Endothelial cell of umbilical vein (primary cell): Measurements from ENCODE around the gene NUPR1. TPM values are rescaled to one million over a fixed set of nuclear protein-coding genes. Genes with fewer than 3 reads are reported as not detected.

Experiments
- BruUV-seq: library from RNA; stranded (reverse); fragments of 400-500 nt; replicated peaks from 2 replicates; lab custom pipeline; 2021; lab: Mats Ljungman, UMichigan
- CTCF ChIA-PET: fragments of 300-600, 350-600 bp; sonication (Branson Sonifier 250); formaldehyde crosslinking; loops from one replicate; lab custom pipeline; 2021; ENCODE audit warnings: antibody characterized with exemption, inconsistent platforms; lab: Charles Lee
- POLR2A ChIA-PET: fragments of 300-600, 350-600 bp; sonication (Branson Sonifier 250); formaldehyde crosslinking; loops from one replicate; lab custom pipeline; 2021; ENCODE audit warnings: antibody characterized with exemption, inconsistent platforms; lab: Charles Lee
- DNase-seq: peaks from one replicate; pipeline ENCODE4 v3.0.0-alpha.2; 2011; ENCODE audit warnings: low read depth, low spot score
- FAIRE-seq: peaks from 2 replicates; lab custom pipeline; 2011; peaks lifted over from hg19 to GRCh38; lab: Jason Lieb, UNC
- H2AFZ ChIP-seq: 2 replicates; pipeline ENCODE4 v1.6.0; 2012; ENCODE audit warnings: low read depth, low read length, control low read depth, inconsistent platforms
- H3K27ac ChIP-seq: 2 replicates; pipeline ENCODE4 v1.5.1; 2011; ENCODE audit warnings: low read depth, mild to moderate bottlenecking, control low read depth, low read length, moderate library complexity; ENCODE audit not compliant: insufficient read depth
- H3K27me3 ChIP-seq, 2 experiments: 2 replicates each; pipeline versions ENCODE4 v1.6.0 to v1.6.1; 2011; ENCODE audit warnings: low read length in 2 of 2, mixed read lengths in 1 of 2; ENCODE audit not compliant: control insufficient read depth in 2 of 2, insufficient read depth in 2 of 2
- H3K36me3 ChIP-seq, 2 experiments: 2 replicates in 1 of 2; 3 replicates in 1 of 2; pipeline ENCODE4 v1.5.1; 2011; ENCODE audit warnings: low read length in 2 of 2, mild to moderate bottlenecking in 1 of 2, moderate library complexity in 1 of 2; ENCODE audit not compliant: control insufficient read depth in 2 of 2, insufficient read depth in 2 of 2; ENCODE audit errors: extremely low read depth in 1 of 2
- H3K4me1 ChIP-seq: 3 replicates; pipeline ENCODE4 v1.5.1; 2011; ENCODE audit warnings: mild to moderate bottlenecking, low read length; ENCODE audit not compliant: control insufficient read depth, insufficient read depth; ENCODE audit errors: extremely low read depth
- H3K4me2 ChIP-seq: 2 replicates; pipeline ENCODE4 v1.6.1; 2011; ENCODE audit warnings: low read length, control low read depth, mixed read lengths; ENCODE audit not compliant: insufficient read depth
- H3K4me3 ChIP-seq, 3 experiments: fragments of 200-600 bp in 1 of 3; sonication (generic), shearing (Covaris generic) in 1 of 3; replicated peaks in 1 of 3; 2 replicates each; pipeline ENCODE4 v1.5.1; 2011 to 2016; ENCODE audit warnings: control low read depth in 3 of 3, low read length in 3 of 3, mild to moderate bottlenecking in 2 of 3, inconsistent platforms in 1 of 3, low read depth in 1 of 3, moderate library complexity in 1 of 3; ENCODE audit not compliant: insufficient read depth in 1 of 3
- H3K79me2 ChIP-seq: 2 replicates; pipeline ENCODE4 v1.6.0; 2012; ENCODE audit warnings: low read length, inconsistent platforms; ENCODE audit not compliant: control insufficient read depth, insufficient read depth
- H3K9ac ChIP-seq: replicated peaks from 2 replicates; pipeline ENCODE3; 2011; ENCODE audit warnings: low read length, control low read depth; ENCODE audit not compliant: insufficient read depth; ENCODE audit errors: extremely low read depth
- H3K9me1 ChIP-seq: replicated peaks from 3 replicates; pipeline ENCODE4 v1.6.0; 2011; ENCODE audit warnings: mild to moderate bottlenecking, low read length; ENCODE audit not compliant: control insufficient read depth, insufficient read depth; ENCODE audit errors: extremely low read depth
- H3K9me3 ChIP-seq: replicated peaks from 2 replicates; pipeline ENCODE4 v1.5.1; 2012; ENCODE audit warnings: low read length, inconsistent platforms; ENCODE audit not compliant: control insufficient read depth, insufficient read depth
- H4K20me1 ChIP-seq: replicated peaks from 2 replicates; pipeline ENCODE3; 2011; ENCODE audit warnings: mild to moderate bottlenecking, low read length; ENCODE audit not compliant: control insufficient read depth, insufficient read depth; ENCODE audit errors: extremely low read depth
- EZH2 ChIP-seq: IDR thresholded peaks from 2 replicates; pipeline ENCODE4 v1.6.1; 2012; ENCODE audit warnings: borderline replicate concordance, low read depth, mild to moderate bottlenecking, moderate library complexity, low read length, inconsistent platforms; ENCODE audit not compliant: severe bottlenecking
- FOS ChIP-seq: IDR thresholded peaks from 2 replicates; pipeline ENCODE4 v1.6.1; 2011; ENCODE audit warnings: mild to moderate bottlenecking, low read length, moderate library complexity, borderline replicate concordance; ENCODE audit not compliant: insufficient read depth
- GATA2 ChIP-seq: IDR thresholded peaks from 2 replicates; pipeline ENCODE4 v1.7.0; 2011; ENCODE audit warnings: low read depth, mild to moderate bottlenecking, moderate library complexity, mixed read lengths, low read length; ENCODE audit not compliant: insufficient read length, insufficient read depth
- JUN ChIP-seq: IDR thresholded peaks from 2 replicates; pipeline ENCODE4 v1.6.1; 2011; ENCODE audit warnings: borderline replicate concordance, low read depth; ENCODE audit not compliant: insufficient read length, insufficient read depth
- MYC ChIP-seq: IDR thresholded peaks from one replicate; pipeline ENCODE4 v1.6.1; 2011; ENCODE audit warnings: mild to moderate bottlenecking, low read depth, low read length
- POLR2A ChIP-seq: IDR thresholded peaks from 2 replicates; pipeline ENCODE4 v1.6.1; 2012; ENCODE audit warnings: low read depth, mild to moderate bottlenecking, control low read depth, low read length
- POLR2AphosphoS5 ChIP-seq: IDR thresholded peaks from 2 replicates; pipeline ENCODE4 v1.6.1; 2012; ENCODE audit warnings: low read depth, mild to moderate bottlenecking, control low read depth, low read length, moderate library complexity; ENCODE audit not compliant: insufficient read depth
- dilution Hi-C: fragments of 300-500 bp; cut with MboI; formaldehyde crosslinking; loops from one replicate; pipeline ENCODE4 v1.15.0; 2019; ENCODE audit warnings: low sequenced_read_pairs; ENCODE audit not compliant: extremely low pct_ligation_motif_present
- intact Hi-C: fragments of 100-400 bp; cut with micrococcal nuclease; formaldehyde crosslinking; loops from one replicate; pipeline ENCODE4 v1.10.0; 2022
- polyA plus RNA-seq, 4 experiments: library from polyadenylated mRNA; depleted of rRNA in 3 of 4; stranded (reverse) in 3 of 4; unstranded in 1 of 4; fragments of >200 nt; gene quantifications; 2 replicates each; pipeline versions ENCODE4 v1.2.1 to v1.2.3, GENCODE V29; 2011 to 2012; ENCODE audit warnings: missing spikeins in 1 of 4
- total RNA-seq: library from RNA; stranded (reverse); gene quantifications from 2 replicates; pipeline ENCODE4 v1.2.3, GENCODE V29; 2021
- TF ChIP-seq, protein P1 (sequence below), 2 donors: IDR thresholded peaks; 1 replicate in 1 of 2; 2 replicates in 1 of 2; pipeline ENCODE4 v1.5.1; 2011; ENCODE audit warnings: low read length in 2 of 2, mild to moderate bottlenecking in 2 of 2, moderate library complexity in 2 of 2, control low read depth in 1 of 2, inconsistent platforms in 1 of 2, low read depth in 1 of 2; ENCODE audit not compliant: insufficient read depth in 1 of 2; ENCODE audit errors: extremely low read depth in 1 of 2
- TF ChIP-seq, protein P2 (sequence below): IDR thresholded peaks from 2 replicates; pipeline ENCODE4 v1.6.1; 2011; ENCODE audit not compliant: insufficient read depth, insufficient read length

Gene NUPR1
- total and polyA plus RNA-seq, 2 donors (not counting 3 experiments of a cell fraction or from before 2014, with no cell fraction given), result 1.8 to 4.9 TPM

DNA sequence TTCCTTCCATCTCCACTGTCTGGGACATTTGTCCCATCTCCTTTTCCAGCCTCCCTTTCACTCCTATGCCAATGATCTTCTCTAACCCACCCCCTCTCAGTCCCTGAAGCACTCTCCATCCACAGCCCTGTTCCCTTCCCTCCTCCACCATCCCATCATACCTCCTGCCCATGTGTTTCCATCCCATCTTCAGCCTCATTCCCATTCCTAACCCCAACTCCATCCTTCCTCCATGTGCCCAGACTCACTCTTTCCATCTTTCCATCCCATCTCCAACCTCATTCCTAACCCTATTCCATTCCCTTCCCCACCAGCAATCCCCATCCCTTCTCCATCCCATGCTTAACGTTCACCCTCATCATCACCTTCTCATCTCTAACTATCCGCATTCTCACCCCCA is 36.5 kb downstream of the NUPR1 start:
- H3K9ac ChIP-seq, result no peak overlapping the region
- H3K4me3 ChIP-seq, result no peak overlapping the region
- no peaks in the 10 kb centered on the region for H3K36me3 ChIP-seq
- no TSS peak for BruUV-seq
- CTCF ChIA-PET, result no interaction called here
- no peaks in the 10 kb centered on the region for H3K9me1 ChIP-seq
- H4K20me1 ChIP-seq, result no peaks in the 10 kb centered on the region
- TF ChIP-seq, protein P1, sequence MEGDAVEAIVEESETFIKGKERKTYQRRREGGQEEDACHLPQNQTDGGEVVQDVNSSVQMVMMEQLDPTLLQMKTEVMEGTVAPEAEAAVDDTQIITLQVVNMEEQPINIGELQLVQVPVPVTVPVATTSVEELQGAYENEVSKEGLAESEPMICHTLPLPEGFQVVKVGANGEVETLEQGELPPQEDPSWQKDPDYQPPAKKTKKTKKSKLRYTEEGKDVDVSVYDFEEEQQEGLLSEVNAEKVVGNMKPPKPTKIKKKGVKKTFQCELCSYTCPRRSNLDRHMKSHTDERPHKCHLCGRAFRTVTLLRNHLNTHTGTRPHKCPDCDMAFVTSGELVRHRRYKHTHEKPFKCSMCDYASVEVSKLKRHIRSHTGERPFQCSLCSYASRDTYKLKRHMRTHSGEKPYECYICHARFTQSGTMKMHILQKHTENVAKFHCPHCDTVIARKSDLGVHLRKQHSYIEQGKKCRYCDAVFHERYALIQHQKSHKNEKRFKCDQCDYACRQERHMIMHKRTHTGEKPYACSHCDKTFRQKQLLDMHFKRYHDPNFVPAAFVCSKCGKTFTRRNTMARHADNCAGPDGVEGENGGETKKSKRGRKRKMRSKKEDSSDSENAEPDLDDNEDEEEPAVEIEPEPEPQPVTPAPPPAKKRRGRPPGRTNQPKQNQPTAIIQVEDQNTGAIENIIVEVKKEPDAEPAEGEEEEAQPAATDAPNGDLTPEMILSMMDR (IDR thresholded peaks at IDR 0.05; ENCODE audit: extremely low read depth in 1 of 2, insufficient read depth in 1 of 2, low read depth in 1 of 2, low read length in 2 of 2), result no peak
- TF ChIP-seq POLR2A (no peak), POLR2AphosphoS5 (no peak), EZH2 (no peak), JUN (no peak), FOS (no peak), MYC (no peak), GATA2 (no peak)
- TF ChIP-seq, protein P2, sequence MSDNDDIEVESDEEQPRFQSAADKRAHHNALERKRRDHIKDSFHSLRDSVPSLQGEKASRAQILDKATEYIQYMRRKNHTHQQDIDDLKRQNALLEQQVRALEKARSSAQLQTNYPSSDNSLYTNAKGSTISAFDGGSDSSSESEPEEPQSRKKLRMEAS, result no peak
- H3K4me2 ChIP-seq, result no peak overlapping the region
- DNase-seq, result no peak
- H3K9me3 ChIP-seq, result no peaks in the 10 kb centered on the region
- H3K4me1 ChIP-seq, result no peaks in the 10 kb centered on the region
- H3K79me2 ChIP-seq, result no peaks in the 10 kb centered on the region
- POLR2A ChIA-PET, result no interaction called here
- dilution Hi-C loops (no loop called here), intact Hi-C loops (no loop called here)
- H3K27ac ChIP-seq, result no peak overlapping the region
- H2AFZ ChIP-seq, result no peak overlapping the region
- H3K27me3 ChIP-seq, result no peaks in the 10 kb centered on the region
- FAIRE-seq, result no peak
